GM12864 (cell line): ENCODE results near the gene TEX2.
"Not testable (repeated sequence)": the region's sequence is repeated elsewhere in the genome, so short reads cannot be mapped to it uniquely, and the experiment has no call there.

Experiments
- DNase-seq: peaks from one replicate; pipeline ENCODE4 v3.0.0-alpha.2; 2011; ENCODE audit warnings: low read depth
- H3K4me3 ChIP-seq: 2 replicates; pipeline ENCODE4 v1.5.1; 2011; ENCODE audit warnings: mild to moderate bottlenecking, low read depth, low read length, control low read depth
- CTCF ChIP-seq: IDR thresholded peaks from 2 replicates; pipeline ENCODE4 v1.5.1; 2011; ENCODE audit warnings: low read depth, mild to moderate bottlenecking, moderate library complexity, low read length, control low read depth, inconsistent platforms; ENCODE audit errors: missing control alignments

Gene TEX2

GRCh38 chr17:64183815-64184214, 79.2 kb downstream of the TEX2 start:
- H3K4me3 ChIP-seq = no peak overlapping the region
- TF ChIP-seq CTCF = no peak
- DNase-seq = no peak

- DNase-seq = no peak
- TF ChIP-seq CTCF = no peak
- no peak overlapping the region for H3K4me3 ChIP-seq
These were observed 80.6 kb downstream of the TEX2 start for GRCh38 chr17:64182325-64183012.

- H3K4me3 ChIP-seq = no peak overlapping the region
- no peak for DNase-seq
- no peak for TF ChIP-seq CTCF
These were observed 82.7 kb downstream of the TEX2 start for GRCh38 chr17:64180089-64181073.

- DNase-seq, H3K4me3 ChIP-seq: not testable (repeated sequence)
These were observed 84.0 kb downstream of the TEX2 start for GRCh38 chr17:64179024-64179423.

GRCh38 chr17:64178011-64178825, 84.8 kb downstream of the TEX2 start:
- no peak for DNase-seq
- no peak for TF ChIP-seq CTCF
- H3K4me3 ChIP-seq = no peak overlapping the region

GRCh38 chr17:64177311-64178010, 85.6 kb downstream of the TEX2 start:
- no peak overlapping the region for H3K4me3 ChIP-seq
- DNase-seq = no peak
- no peak for TF ChIP-seq CTCF
